Keratinocyte (primary cell): ENCODE measurements around the gene CRYGS. TPM values are rescaled to one million over a fixed set of nuclear protein-coding genes. Genes with fewer than 3 reads are reported as not detected.

Experiments used
- DNase-seq: peaks from one replicate; pipeline ENCODE4 v3.0.0-alpha.2; 2011; ENCODE audit warnings: low read depth, missing footprints, low spot score
- FAIRE-seq: peaks from 2 replicates; lab custom pipeline; 2011; peaks lifted over from hg19 to GRCh38; lab: Jason Lieb, UNC
- H2AFZ ChIP-seq: 2 replicates; pipeline ENCODE4 v1.6.0; 2012; ENCODE audit warnings: low read length, control low read depth, inconsistent platforms; ENCODE audit not compliant: control insufficient read depth
- H3K27ac ChIP-seq: 2 replicates; pipeline ENCODE4 v1.5.1; 2011; ENCODE audit warnings: low read length; ENCODE audit not compliant: control insufficient read depth, insufficient read depth
- H3K27me3 ChIP-seq: 3 replicates; pipeline ENCODE4 v1.6.0; 2011; ENCODE audit warnings: low read length; ENCODE audit not compliant: control insufficient read depth, insufficient read depth; ENCODE audit errors: extremely low read depth
- H3K36me3 ChIP-seq, 2 experiments: 2 replicates in 1 of 2; 3 replicates in 1 of 2; pipeline ENCODE4 v1.5.1; 2011; ENCODE audit warnings: low read length in 2 of 2, mild to moderate bottlenecking in 1 of 2; ENCODE audit not compliant: control insufficient read depth in 2 of 2, insufficient read depth in 2 of 2; ENCODE audit errors: extremely low read depth in 1 of 2
- H3K4me1 ChIP-seq: 3 replicates; pipeline ENCODE4 v1.5.1; 2011; ENCODE audit warnings: low read length; ENCODE audit not compliant: control insufficient read depth, insufficient read depth; ENCODE audit errors: extremely low read depth
- H3K4me2 ChIP-seq: 3 replicates; pipeline ENCODE4 v1.6.0; 2011; ENCODE audit warnings: low read depth, low read length; ENCODE audit not compliant: control insufficient read depth, insufficient read depth; ENCODE audit errors: extremely low read depth
- H3K4me3 ChIP-seq, 3 experiments: fragments of 200-600 bp in 1 of 3; sonication (generic) in 1 of 3; 2 replicates in 2 of 3; 3 replicates in 1 of 3; pipeline ENCODE4 v1.5.1; 2011 to 2016; ENCODE audit warnings: low read length in 3 of 3, mild to moderate bottlenecking in 3 of 3, control low read depth in 2 of 3, inconsistent platforms in 1 of 3, low read depth in 1 of 3, mixed read lengths in 1 of 3, mixed run types in 1 of 3, moderate library complexity in 1 of 3; ENCODE audit not compliant: control insufficient read depth in 2 of 3, insufficient read depth in 2 of 3; ENCODE audit errors: extremely low read depth in 1 of 3
- H3K79me2 ChIP-seq: 2 replicates; pipeline ENCODE4 v1.6.0; 2012; ENCODE audit warnings: low read length; ENCODE audit not compliant: control insufficient read depth, insufficient read depth
- H3K9ac ChIP-seq: 3 replicates; pipeline ENCODE4 v1.6.0; 2011; ENCODE audit warnings: low read length; ENCODE audit not compliant: control insufficient read depth, insufficient read depth; ENCODE audit errors: extremely low read depth
- H3K9me1 ChIP-seq: 3 replicates; pipeline ENCODE4 v1.6.0; 2011; ENCODE audit warnings: low read length; ENCODE audit not compliant: control insufficient read depth, insufficient read depth; ENCODE audit errors: extremely low read depth
- H3K9me3 ChIP-seq: 2 replicates; pipeline ENCODE4 v1.5.1; 2012; ENCODE audit warnings: low read depth, low read length; ENCODE audit not compliant: control insufficient read depth
- H4K20me1 ChIP-seq: 3 replicates; pipeline ENCODE4 v1.6.0; 2011; ENCODE audit warnings: low read length; ENCODE audit not compliant: control insufficient read depth, insufficient read depth; ENCODE audit errors: extremely low read depth
- EZH2 ChIP-seq: IDR thresholded peaks from one replicate; pipeline ENCODE4 v1.6.1; 2012; ENCODE audit warnings: inconsistent platforms, mild to moderate bottlenecking, low read length, moderate library complexity
- dilution Hi-C: fragments of 300-500 bp; cut with MboI; formaldehyde crosslinking; loops from one replicate; pipeline ENCODE4 v1.7.0; 2020; ENCODE audit warnings: low sequenced_read_pairs; ENCODE audit not compliant: extremely low pct_ligation_motif_present
- polyA plus RNA-seq, 5 experiments: library from polyadenylated mRNA; depleted of rRNA in 3 of 5; stranded (reverse) in 3 of 5; stranded (forward) in 1 of 5; unstranded in 1 of 5; fragments of >200 nt; gene quantifications; 1 replicate in 1 of 5; 2 replicates in 3 of 5; 3 replicates in 1 of 5; pipeline versions ENCODE4 v1.2.1 to v1.2.3, GENCODE V29; 2011 to 2012; ENCODE audit warnings: missing spikeins in 2 of 5, low read depth in 1 of 5, low replicate concordance in 1 of 5
- TF ChIP-seq, protein P1 (sequence below), 3 experiments: IDR thresholded peaks in 1 of 3; conservative IDR thresholded peaks in 1 of 3; optimal IDR thresholded peaks in 1 of 3; 2 replicates in 2 of 3; 3 replicates in 1 of 3; pipeline versions ENCODE3 to v1.5.1; 2011; ENCODE audit warnings: low read length in 3 of 3, mild to moderate bottlenecking in 3 of 3, moderate library complexity in 2 of 3, control low read depth in 1 of 3, inconsistent platforms in 1 of 3; ENCODE audit not compliant: insufficient read depth in 2 of 3; ENCODE audit errors: extremely low read depth in 1 of 3

CRYGS gene
- polyA plus RNA-seq, 1 donor (not counting 4 experiments of a cell fraction or from before 2014, with no cell fraction given): 3.4 TPM

DNA sequence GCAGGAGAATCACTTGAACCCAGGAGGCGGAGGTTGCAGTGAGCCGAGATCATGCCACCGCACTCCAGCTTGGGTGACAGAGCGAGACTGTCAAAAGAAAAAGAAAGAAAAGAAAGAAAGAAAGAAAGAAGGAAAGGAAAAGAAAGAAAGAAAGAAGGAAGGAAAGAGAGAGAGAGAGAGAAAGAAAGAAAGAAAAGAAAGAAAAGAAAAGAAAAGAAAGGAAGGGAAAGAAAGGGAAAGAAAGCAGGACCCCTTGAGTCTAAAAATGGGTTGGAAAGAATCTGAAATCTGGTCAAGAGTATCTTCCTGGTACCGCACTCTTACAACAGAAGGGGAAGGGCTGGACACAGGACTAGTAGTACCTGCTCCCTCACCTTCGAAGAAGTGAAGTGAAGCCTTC is 19.6 kb downstream of the CRYGS start:
- H4K20me1 ChIP-seq: no peaks in the 10 kb centered on the region
- H3K9ac ChIP-seq: no peak overlapping the region
- TF ChIP-seq, protein P1, sequence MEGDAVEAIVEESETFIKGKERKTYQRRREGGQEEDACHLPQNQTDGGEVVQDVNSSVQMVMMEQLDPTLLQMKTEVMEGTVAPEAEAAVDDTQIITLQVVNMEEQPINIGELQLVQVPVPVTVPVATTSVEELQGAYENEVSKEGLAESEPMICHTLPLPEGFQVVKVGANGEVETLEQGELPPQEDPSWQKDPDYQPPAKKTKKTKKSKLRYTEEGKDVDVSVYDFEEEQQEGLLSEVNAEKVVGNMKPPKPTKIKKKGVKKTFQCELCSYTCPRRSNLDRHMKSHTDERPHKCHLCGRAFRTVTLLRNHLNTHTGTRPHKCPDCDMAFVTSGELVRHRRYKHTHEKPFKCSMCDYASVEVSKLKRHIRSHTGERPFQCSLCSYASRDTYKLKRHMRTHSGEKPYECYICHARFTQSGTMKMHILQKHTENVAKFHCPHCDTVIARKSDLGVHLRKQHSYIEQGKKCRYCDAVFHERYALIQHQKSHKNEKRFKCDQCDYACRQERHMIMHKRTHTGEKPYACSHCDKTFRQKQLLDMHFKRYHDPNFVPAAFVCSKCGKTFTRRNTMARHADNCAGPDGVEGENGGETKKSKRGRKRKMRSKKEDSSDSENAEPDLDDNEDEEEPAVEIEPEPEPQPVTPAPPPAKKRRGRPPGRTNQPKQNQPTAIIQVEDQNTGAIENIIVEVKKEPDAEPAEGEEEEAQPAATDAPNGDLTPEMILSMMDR (optimal IDR thresholded peaks at IDR 0.05 in 1 of 3, IDR thresholded peaks at IDR 0.05 in 1 of 3, conservative IDR thresholded peaks at IDR 0.05 in 1 of 3; ENCODE audit: extremely low read depth in 1 of 3, insufficient read depth in 2 of 3, low read length in 3 of 3): no peak
- no peak for TF ChIP-seq EZH2
- dilution Hi-C loops: no loop called here
- H3K9me1 ChIP-seq: no peaks in the 10 kb centered on the region
- no peaks in the 10 kb centered on the region for H3K27me3 ChIP-seq
- H3K9me3 ChIP-seq: no peaks in the 10 kb centered on the region
- no peaks in the 10 kb centered on the region for H3K79me2 ChIP-seq
- no peaks in the 10 kb centered on the region for H3K36me3 ChIP-seq
- DNase-seq: no peak
- H3K4me2 ChIP-seq: no peak overlapping the region
- no peak overlapping the region for H2AFZ ChIP-seq
- H3K4me1 ChIP-seq: no peaks in the 10 kb centered on the region
- no peak for FAIRE-seq
- no peak overlapping the region for H3K27ac ChIP-seq
- no peak overlapping the region for H3K4me3 ChIP-seq

DNA sequence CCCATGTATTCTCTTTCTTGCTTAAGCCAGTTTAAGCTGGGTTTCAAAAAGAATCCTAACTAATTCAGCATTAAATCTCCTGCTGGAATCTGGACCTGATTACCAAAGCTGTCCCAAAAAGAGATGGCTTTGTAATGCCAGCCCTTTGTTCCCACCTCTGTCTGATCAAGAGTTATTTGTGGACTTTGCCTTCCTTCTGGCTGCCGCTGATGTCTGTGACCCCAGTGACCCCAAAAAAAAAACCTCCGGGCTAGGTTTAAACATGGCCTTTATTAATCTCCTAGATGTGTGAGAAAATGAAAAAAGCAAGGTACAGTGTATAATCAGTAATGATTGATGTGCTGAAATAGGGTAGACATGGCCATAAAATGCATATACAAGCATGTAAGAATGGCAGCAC is 20.7 kb downstream of the CRYGS start:
- no peak overlapping the region for H3K9ac ChIP-seq
- no peaks in the 10 kb centered on the region for H3K27me3 ChIP-seq
- no peaks in the 10 kb centered on the region for H3K4me1 ChIP-seq
- no peaks in the 10 kb centered on the region for H3K9me1 ChIP-seq
- no peak overlapping the region for H3K4me2 ChIP-seq
- H3K9me3 ChIP-seq: no peaks in the 10 kb centered on the region
- FAIRE-seq (no peak), DNase-seq (no peak)
- H4K20me1 ChIP-seq: no peaks in the 10 kb centered on the region
- H3K4me3 ChIP-seq: no peak overlapping the region
- dilution Hi-C loops: no loop called here
- H3K27ac ChIP-seq: no peak overlapping the region
- TF ChIP-seq, protein P1 (optimal IDR thresholded peaks at IDR 0.05 in 1 of 3, IDR thresholded peaks at IDR 0.05 in 1 of 3, conservative IDR thresholded peaks at IDR 0.05 in 1 of 3; ENCODE audit: extremely low read depth in 1 of 3, insufficient read depth in 2 of 3, low read length in 3 of 3): no peak
- no peak for TF ChIP-seq EZH2
- H3K36me3 ChIP-seq: no peaks in the 10 kb centered on the region
- H2AFZ ChIP-seq: no peak overlapping the region
- H3K79me2 ChIP-seq: no peaks in the 10 kb centered on the region
